Stimulated activated CD4-positive, alpha-beta T cell treated with anti-CD3 and anti-CD28 coated beads, Interleukin-4, amount 100 ng/mL, for 1 hour (primary cell): ENCODE measurements around the gene RB1.
"Not testable (repeated sequence)": the region's sequence is repeated elsewhere in the genome, so short reads cannot be mapped to it uniquely, and the experiment has no call there.

ENCODE experiments used
- DNase-seq: peaks from one replicate; pipeline ENCODE4 v3.0.0-alpha.2; 2020

RB1 gene

GRCh38 chr13:48411841-48412531 is 108.4 kb downstream of the RB1 start:
- DNase-seq, result no peak

- no peak for DNase-seq
These were observed 109.4 kb downstream of the RB1 start, which contains the start of gene LPAR6 for GRCh38 chr13:48412881-48413351. Gene LPAR6, minus strand, starts transcription at chr13:48413113. Its CDS starts 690 bp downstream, at chr13:48412423.

GRCh38 chr13:48414501-48414900 is 111.0 kb downstream of the RB1 start:
- DNase-seq, result no peak

- DNase-seq, result no peak
These were observed 112.0 kb downstream of the RB1 start for GRCh38 chr13:48415516-48415915.

GRCh38 chr13:48422003-48422402 is 118.5 kb downstream of the RB1 start:
- not testable (repeated sequence) for DNase-seq

- DNase-seq, result no peak
These were observed 120.7 kb downstream of the RB1 start for GRCh38 chr13:48424212-48424611.

GRCh38 chr13:48426052-48426451 is 122.5 kb downstream of the RB1 start:
- no peak for DNase-seq

- DNase-seq, result not testable (repeated sequence)
These were observed 123.3 kb downstream of the RB1 start for GRCh38 chr13:48426755-48427298.

- DNase-seq, result no peak
These were observed 125.5 kb downstream of the RB1 start for GRCh38 chr13:48429036-48429435.

GRCh38 chr13:48429886-48430285 is 126.3 kb downstream of the RB1 start:
- no peak for DNase-seq

GRCh38 chr13:48431431-48431830 is 127.9 kb downstream of the RB1 start:
- no peak for DNase-seq

GRCh38 chr13:48431987-48432615 is 128.6 kb downstream of the RB1 start:
- no peak for DNase-seq

GRCh38 chr13:48434200-48434599 is 130.6 kb downstream of the RB1 start:
- DNase-seq, result no peak

- DNase-seq, result no peak
These were observed 133.2 kb downstream of the RB1 start for GRCh38 chr13:48436661-48437288.

- no peak for DNase-seq
These were observed 133.8 kb downstream of the RB1 start for GRCh38 chr13:48437371-48437770.

- DNase-seq, result no peak
These were observed 140.1 kb downstream of the RB1 start for GRCh38 chr13:48443442-48444208.

GRCh38 chr13:48446464-48446863 is 142.9 kb downstream of the RB1 start:
- no peak for DNase-seq

GRCh38 chr13:48448285-48448958 is 144.9 kb downstream of the RB1 start:
- DNase-seq, result no peak

GRCh38 chr13:48448959-48449614 is 145.5 kb downstream of the RB1 start:
- no peak for DNase-seq

GRCh38 chr13:48449656-48450055 is 146.1 kb downstream of the RB1 start:
- no peak for DNase-seq

- not testable (repeated sequence) for DNase-seq
These were observed 147.6 kb downstream of the RB1 start for GRCh38 chr13:48451196-48451595.

- no peak for DNase-seq
These were observed 153.0 kb downstream of the RB1 start for GRCh38 chr13:48456546-48456945.
